ENCODE data around the gene DCAF4.

DNA sequence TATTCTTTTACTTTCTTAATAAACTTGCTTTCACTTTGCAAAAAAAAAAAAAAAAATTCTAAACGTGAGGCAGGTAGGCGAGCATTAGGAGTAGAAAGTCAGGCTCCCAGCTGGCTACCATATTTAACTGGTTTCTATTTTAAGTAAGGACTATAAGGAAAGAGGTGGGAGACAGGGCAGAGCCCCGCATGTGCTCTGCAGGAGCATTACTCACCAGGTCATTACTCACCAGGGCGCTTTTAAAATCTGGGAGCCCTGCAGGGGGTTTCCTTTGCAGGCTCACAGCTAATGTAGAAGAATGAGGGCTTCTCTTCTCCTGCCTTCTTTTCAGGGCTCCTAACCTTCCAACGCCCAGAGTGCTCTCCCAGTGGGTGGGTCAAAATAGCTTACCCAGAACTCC is 18.4 kb upstream of the DCAF4 start:
- TF ChIP-seq, protein P1, sequence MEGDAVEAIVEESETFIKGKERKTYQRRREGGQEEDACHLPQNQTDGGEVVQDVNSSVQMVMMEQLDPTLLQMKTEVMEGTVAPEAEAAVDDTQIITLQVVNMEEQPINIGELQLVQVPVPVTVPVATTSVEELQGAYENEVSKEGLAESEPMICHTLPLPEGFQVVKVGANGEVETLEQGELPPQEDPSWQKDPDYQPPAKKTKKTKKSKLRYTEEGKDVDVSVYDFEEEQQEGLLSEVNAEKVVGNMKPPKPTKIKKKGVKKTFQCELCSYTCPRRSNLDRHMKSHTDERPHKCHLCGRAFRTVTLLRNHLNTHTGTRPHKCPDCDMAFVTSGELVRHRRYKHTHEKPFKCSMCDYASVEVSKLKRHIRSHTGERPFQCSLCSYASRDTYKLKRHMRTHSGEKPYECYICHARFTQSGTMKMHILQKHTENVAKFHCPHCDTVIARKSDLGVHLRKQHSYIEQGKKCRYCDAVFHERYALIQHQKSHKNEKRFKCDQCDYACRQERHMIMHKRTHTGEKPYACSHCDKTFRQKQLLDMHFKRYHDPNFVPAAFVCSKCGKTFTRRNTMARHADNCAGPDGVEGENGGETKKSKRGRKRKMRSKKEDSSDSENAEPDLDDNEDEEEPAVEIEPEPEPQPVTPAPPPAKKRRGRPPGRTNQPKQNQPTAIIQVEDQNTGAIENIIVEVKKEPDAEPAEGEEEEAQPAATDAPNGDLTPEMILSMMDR (IDR thresholded peaks at IDR 0.05) = no peak
- no peak for TF ChIP-seq POLR2AphosphoS5 (IDR thresholded peaks at IDR 0.05)
